Lower lobe of right lung (tissue), 2 donors: ENCODE data around the gene CCDC172. TPM values are rescaled to one million over a fixed set of nuclear protein-coding genes. Genes with fewer than 3 reads are reported as not detected.

Experiments used
- ATAC-seq, 2 donors: fragments of 200-7000 bp; cut with Tn5 transposase; one replicate each; pipeline ENCODE4 v1.9.1; 2020 to 2022; ENCODE audit warnings: mild to moderate bottlenecking in 2 of 2, moderate library complexity in 2 of 2
- DNase-seq: peaks from one replicate; pipeline ENCODE4 v3.0.0-alpha.2; 2020
- H3K27ac ChIP-seq: fragments of 200-600 bp; one replicate; pipeline ENCODE4 v1.8.0; 2022
- H3K27me3 ChIP-seq: fragments of 200-600 bp; one replicate; pipeline ENCODE4 v1.8.0; 2022; ENCODE audit warnings: low read depth
- H3K36me3 ChIP-seq: fragments of 200-600 bp; one replicate; pipeline ENCODE4 v1.8.0; 2022; ENCODE audit warnings: mild to moderate bottlenecking
- H3K4me1 ChIP-seq: fragments of 200-600 bp; one replicate; pipeline ENCODE4 v1.8.0; 2022
- H3K4me3 ChIP-seq: fragments of 200-600 bp; one replicate; pipeline ENCODE4 v1.8.0; 2022; ENCODE audit warnings: mild to moderate bottlenecking
- H3K9me3 ChIP-seq: fragments of 200-600 bp; one replicate; pipeline ENCODE4 v1.8.0; 2022
- intact Hi-C: fragments of 100-400 bp; cut with DNase I; formaldehyde crosslinking; loops from one replicate; pipeline ENCODE4 v1.11.0; 2022
- total RNA-seq: library from RNA; stranded (reverse); fragmentation: NEBNext Ultra II Directional; extraction: Animal tissue kit (Norgen Biotek cat#: 25700); gene quantifications from one replicate; pipeline ENCODE4 v1.2.1, GENCODE V29; 2021
- TF ChIP-seq, protein P1 (sequence below): fragments of 200-600 bp; IDR thresholded peaks from one replicate; pipeline ENCODE4 v1.8.0; 2022; ENCODE audit warnings: antibody characterized with exemption, mild to moderate bottlenecking
- donor health status: DM: no; HTN: yes; CAD: no; lungs with severe emphysema.

The CCDC172 gene
- total RNA-seq, 1 donor from 2014 or later, result not detected

DNA sequence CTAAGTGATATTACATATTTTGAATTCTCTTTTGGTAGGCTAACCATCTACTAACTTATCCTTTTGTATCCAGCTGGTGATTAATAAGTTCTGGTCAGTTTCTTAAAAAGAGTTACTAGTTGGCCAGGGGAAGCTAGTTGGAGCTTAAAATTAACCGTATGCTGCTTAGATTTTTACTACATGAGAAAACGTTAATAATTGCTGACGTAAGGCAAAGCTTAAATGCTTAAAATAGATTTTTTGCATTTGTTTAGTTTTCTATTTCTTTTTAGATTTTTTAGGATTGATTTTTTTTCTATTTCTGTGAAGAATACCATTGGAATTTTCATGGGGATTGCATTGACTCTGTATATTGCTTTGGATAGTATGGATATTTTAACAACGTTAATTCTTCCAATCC lies 32.6 kb downstream of the CCDC172 start:
- ATAC-seq (no peak), DNase-seq (no peak)
- TF ChIP-seq, protein P1, sequence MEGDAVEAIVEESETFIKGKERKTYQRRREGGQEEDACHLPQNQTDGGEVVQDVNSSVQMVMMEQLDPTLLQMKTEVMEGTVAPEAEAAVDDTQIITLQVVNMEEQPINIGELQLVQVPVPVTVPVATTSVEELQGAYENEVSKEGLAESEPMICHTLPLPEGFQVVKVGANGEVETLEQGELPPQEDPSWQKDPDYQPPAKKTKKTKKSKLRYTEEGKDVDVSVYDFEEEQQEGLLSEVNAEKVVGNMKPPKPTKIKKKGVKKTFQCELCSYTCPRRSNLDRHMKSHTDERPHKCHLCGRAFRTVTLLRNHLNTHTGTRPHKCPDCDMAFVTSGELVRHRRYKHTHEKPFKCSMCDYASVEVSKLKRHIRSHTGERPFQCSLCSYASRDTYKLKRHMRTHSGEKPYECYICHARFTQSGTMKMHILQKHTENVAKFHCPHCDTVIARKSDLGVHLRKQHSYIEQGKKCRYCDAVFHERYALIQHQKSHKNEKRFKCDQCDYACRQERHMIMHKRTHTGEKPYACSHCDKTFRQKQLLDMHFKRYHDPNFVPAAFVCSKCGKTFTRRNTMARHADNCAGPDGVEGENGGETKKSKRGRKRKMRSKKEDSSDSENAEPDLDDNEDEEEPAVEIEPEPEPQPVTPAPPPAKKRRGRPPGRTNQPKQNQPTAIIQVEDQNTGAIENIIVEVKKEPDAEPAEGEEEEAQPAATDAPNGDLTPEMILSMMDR, result no peak
- Histone ChIP-seq H3K27ac (no peak overlapping the region), H3K36me3 (no peaks in the 10 kb centered on the region), H3K9me3 (no peaks in the 10 kb centered on the region), H3K27me3 (no peaks in the 10 kb centered on the region), H3K4me3 (no peak overlapping the region), H3K4me1 (no peaks in the 10 kb centered on the region)
- intact Hi-C loops, result no loop called here

DNA sequence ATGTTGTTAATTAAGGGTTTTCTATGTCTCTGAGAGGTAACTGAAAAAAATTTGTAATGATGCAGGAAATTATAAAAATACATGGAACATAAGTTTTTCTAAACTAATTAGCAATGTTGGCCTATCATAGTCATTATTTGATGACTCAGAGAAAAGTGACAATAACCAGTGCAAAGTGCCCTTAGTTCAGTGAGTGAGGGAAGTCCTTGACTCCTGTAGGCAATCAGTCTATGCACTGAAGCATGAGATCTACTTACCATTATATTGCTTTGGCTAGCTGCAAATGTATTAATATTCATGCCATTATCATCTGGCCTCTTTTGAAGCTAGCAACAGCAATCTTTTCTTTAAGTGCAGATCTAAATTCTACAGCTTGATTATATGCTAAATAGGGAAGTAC lies 40.6 kb downstream of the CCDC172 start:
- TF ChIP-seq, protein P1, result no peak
- no peak overlapping the region for H3K27ac ChIP-seq
- H3K27me3 ChIP-seq, result no peaks in the 10 kb centered on the region
- no peaks in the 10 kb centered on the region for H3K4me1 ChIP-seq
- H3K36me3 ChIP-seq, result no peaks in the 10 kb centered on the region
- DNase-seq (no peak), ATAC-seq (no peak)
- no peaks in the 10 kb centered on the region for H3K9me3 ChIP-seq
- intact Hi-C loops, result no loop called here
- H3K4me3 ChIP-seq, result no peak overlapping the region

DNA sequence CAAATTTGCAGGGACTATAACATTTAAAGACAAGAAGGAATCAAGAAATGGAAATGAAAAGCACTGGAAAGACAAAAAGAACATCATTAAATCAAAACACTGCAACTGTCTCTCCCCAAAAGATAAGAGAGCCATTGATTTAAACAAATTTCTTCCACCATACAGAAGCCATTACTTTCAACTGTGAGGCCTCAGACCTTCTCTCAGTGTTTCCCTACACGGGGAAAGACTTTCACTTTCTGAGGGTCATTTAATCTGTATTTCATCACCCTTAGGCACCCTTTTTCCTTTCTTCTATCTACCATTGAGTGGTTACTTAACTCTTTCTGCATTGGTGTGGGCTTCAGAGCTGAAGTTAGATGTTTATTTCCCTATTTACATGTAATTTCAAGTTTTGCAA lies 47.5 kb downstream of the CCDC172 start:
- no peak for ATAC-seq
- Histone ChIP-seq H3K4me3 (no peak overlapping the region), H3K27ac (no peak overlapping the region), H3K9me3 (no peaks in the 10 kb centered on the region), H3K27me3 (no peaks in the 10 kb centered on the region), H3K4me1 (no peaks in the 10 kb centered on the region), H3K36me3 (no peaks in the 10 kb centered on the region)
- intact Hi-C loops, result no loop called here
- TF ChIP-seq, protein P1, result no peak
- no peak for DNase-seq

DNA sequence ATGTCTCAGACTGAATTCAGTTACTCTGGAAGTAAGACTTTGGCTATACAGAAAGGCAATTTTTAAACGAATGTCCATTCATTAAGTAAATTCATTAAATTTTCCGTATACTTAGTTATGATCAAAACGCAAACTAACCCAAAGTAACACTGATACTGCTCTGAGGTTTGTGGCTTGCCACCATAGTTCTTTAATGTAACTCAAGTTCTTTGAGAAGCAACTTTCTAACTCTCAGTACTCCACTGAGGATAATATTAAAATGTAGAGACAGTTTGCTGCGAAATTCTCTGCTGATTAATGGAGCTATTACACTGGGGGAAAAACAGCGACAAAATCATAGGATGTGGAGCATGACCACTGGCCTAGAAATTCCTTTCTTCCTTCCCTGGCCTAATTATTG lies 58.0 kb downstream of the CCDC172 start:
- DNase-seq (no peak), ATAC-seq (no peak)
- no peaks in the 10 kb centered on the region for H3K9me3 ChIP-seq
- TF ChIP-seq, protein P1, result no peak
- no peaks in the 10 kb centered on the region for H3K27me3 ChIP-seq
- no peak overlapping the region for H3K4me3 ChIP-seq
- H3K27ac ChIP-seq, result no peak overlapping the region
- intact Hi-C loops, result no loop called here
- no peaks in the 10 kb centered on the region for H3K36me3 ChIP-seq
- H3K4me1 ChIP-seq, result no peaks in the 10 kb centered on the region

DNA sequence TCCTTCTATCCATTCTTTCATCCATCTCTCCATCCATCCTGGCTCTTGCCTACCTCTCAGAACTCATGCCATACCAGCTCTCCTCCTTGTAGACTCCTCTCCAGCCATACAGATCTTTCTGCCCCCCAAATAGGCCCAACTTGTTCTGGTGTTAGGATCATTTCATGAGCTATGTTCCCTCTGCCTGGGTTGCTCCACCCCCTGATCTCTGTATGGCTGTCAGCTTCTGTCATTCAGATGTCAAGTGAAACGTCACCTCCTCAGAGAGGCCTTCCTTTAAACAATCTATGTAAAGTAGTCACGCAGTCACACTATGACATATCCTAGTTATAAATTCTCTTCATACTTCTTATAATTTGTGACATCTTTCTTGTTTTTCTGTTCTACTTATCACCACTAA lies 61.1 kb downstream of the CCDC172 start:
- Histone ChIP-seq H3K27ac (no peak overlapping the region), H3K27me3 (no peaks in the 10 kb centered on the region), H3K4me1 (no peaks in the 10 kb centered on the region), H3K36me3 (no peaks in the 10 kb centered on the region), H3K9me3 (no peaks in the 10 kb centered on the region), H3K4me3 (no peak overlapping the region)
- no peak for DNase-seq
- intact Hi-C loops, result no loop called here
- TF ChIP-seq, protein P1, result no peak
- ATAC-seq, result no peak
